Fibroblast of upper back skin (primary cell): ENCODE measurements around the gene NAA20.

Experiments used
- DNase-seq: peaks from one replicate; pipeline ENCODE4 v3.0.0-alpha.2; 2013

Gene NAA20

GRCh38 chr20:20078041-20078440 is 60.9 kb downstream of the NAA20 start:
- DNase-seq, result no peak

GRCh38 chr20:20079102-20079784 is 62.1 kb downstream of the NAA20 start:
- DNase-seq, result no peak
